Lung (tissue), 12 donors: Measurements from ENCODE around the gene SLIT1. TPM values are rescaled to one million over a fixed set of nuclear protein-coding genes. Genes with fewer than 3 reads are reported as not detected.

Experiments used
- ATAC-seq: fragments of 200-7000 bp; cut with Tn5 transposase; one replicate; pipeline ENCODE4 v1.9.1; 2020; ENCODE audit warnings: moderate number of reproducible peaks; ENCODE audit not compliant: insufficient read depth, low FRiP score
- DNase-seq, 3 donors: peaks; one replicate each; pipeline ENCODE4 v3.0.0-alpha.2; 2013 to 2017
- H3K27ac ChIP-seq, 2 donors: one replicate each; pipeline ENCODE4 v1.5.1; 2013; ENCODE audit warnings: mild to moderate bottlenecking in 2 of 2, moderate library complexity in 2 of 2, control low read depth in 1 of 2, inconsistent platforms in 1 of 2, low read depth in 1 of 2, low read length in 1 of 2
- H3K27me3 ChIP-seq, 3 donors: one replicate each; pipeline ENCODE4 v1.5.1; 2013; ENCODE audit warnings: low read length in 2 of 3; ENCODE audit not compliant: control insufficient read depth in 3 of 3, insufficient read depth in 3 of 3
- H3K36me3 ChIP-seq, 4 donors: one replicate each; pipeline ENCODE4 v1.5.1; 2013; ENCODE audit warnings: low read length in 4 of 4, mild to moderate bottlenecking in 1 of 4, moderate library complexity in 1 of 4; ENCODE audit not compliant: control insufficient read depth in 4 of 4, insufficient read depth in 4 of 4
- H3K4me1 ChIP-seq, 5 donors: one replicate each; pipeline ENCODE4 v1.5.1; 2013; ENCODE audit warnings: low read length in 5 of 5, mild to moderate bottlenecking in 2 of 5, moderate library complexity in 1 of 5; ENCODE audit not compliant: control insufficient read depth in 5 of 5, insufficient read depth in 5 of 5
- H3K4me3 ChIP-seq: one replicate; pipeline ENCODE4 v1.5.1; 2013; ENCODE audit warnings: mild to moderate bottlenecking, control low read depth, moderate library complexity
- H3K9ac ChIP-seq, 2 donors: one replicate each; pipeline ENCODE4 v1.5.1; 2013; ENCODE audit warnings: low read length in 2 of 2, control low read depth in 1 of 2; ENCODE audit not compliant: insufficient read depth in 1 of 2
- H3K9me3 ChIP-seq, 4 donors: one replicate each; pipeline ENCODE4 v1.5.1; 2013; ENCODE audit warnings: low read length in 3 of 4, mild to moderate bottlenecking in 1 of 4, moderate library complexity in 1 of 4; ENCODE audit not compliant: control insufficient read depth in 4 of 4, insufficient read depth in 3 of 4
- WGBS, 2 donors: extraction: QIAGEN DNeasy Blood & Tissue Kit; methylation state at CpG; one replicate each; pipeline ENCODE4 v1.1.7; 2013; 5-methylcytosine and 5-hydroxymethylcytosine counted together
- polyA plus RNA-seq, 2 donors: library from polyadenylated mRNA; stranded (reverse); fragments of 200-250 nt; gene quantifications; one replicate each; pipeline ENCODE4 v1.2.1, GENCODE V29; 2013
- total RNA-seq, 2 donors: library from RNA; depleted of rRNA in 1 of 2; stranded (reverse); fragments of >200 nt in 1 of 2; gene quantifications; one replicate each; pipeline ENCODE4 v1.2.1, GENCODE V29; 2014 to 2021
- TF ChIP-seq, protein P1 (sequence below): IDR thresholded peaks from 2 replicates; pipeline ENCODE4 v1.5.1; 2012; ENCODE audit warnings: mild to moderate bottlenecking; ENCODE audit errors: control extremely low read depth, extremely low read depth
- donor health status: control.
- donor health status: control.
- donor health status: Bipolar disorder and iron deficiency.
- donor health status: healthy.
- donor health status: DM: yes; HTN: yes; CAD: no.

SLIT1 gene
- total and polyA plus RNA-seq, 4 donors, result 0.39 to 5.6 (median 0.57) TPM

DNA sequence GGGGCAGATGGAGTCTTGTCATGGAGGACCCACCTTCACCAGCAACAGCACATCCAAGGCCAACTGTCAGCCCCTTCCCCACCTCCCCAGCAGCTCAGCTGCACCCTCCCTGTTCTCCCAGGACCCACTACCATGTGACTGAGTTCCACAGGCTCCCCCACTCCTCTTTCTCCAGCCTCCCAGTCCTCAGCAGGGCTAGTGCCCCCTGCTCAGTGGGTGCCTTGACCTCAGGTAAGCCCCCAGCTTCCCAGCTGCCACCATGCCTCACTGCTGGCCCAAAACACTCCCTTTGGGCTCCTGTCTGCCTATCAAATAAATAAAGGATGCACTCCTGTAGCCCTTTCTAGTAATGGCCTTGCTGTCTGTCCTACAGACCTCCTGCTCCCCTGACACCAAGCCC lies 174.4 kb downstream of the SLIT1 start:
- no peak overlapping the region for H3K9ac ChIP-seq
- DNase-seq, result no peak
- no peak for ATAC-seq
- TF ChIP-seq, protein P1, sequence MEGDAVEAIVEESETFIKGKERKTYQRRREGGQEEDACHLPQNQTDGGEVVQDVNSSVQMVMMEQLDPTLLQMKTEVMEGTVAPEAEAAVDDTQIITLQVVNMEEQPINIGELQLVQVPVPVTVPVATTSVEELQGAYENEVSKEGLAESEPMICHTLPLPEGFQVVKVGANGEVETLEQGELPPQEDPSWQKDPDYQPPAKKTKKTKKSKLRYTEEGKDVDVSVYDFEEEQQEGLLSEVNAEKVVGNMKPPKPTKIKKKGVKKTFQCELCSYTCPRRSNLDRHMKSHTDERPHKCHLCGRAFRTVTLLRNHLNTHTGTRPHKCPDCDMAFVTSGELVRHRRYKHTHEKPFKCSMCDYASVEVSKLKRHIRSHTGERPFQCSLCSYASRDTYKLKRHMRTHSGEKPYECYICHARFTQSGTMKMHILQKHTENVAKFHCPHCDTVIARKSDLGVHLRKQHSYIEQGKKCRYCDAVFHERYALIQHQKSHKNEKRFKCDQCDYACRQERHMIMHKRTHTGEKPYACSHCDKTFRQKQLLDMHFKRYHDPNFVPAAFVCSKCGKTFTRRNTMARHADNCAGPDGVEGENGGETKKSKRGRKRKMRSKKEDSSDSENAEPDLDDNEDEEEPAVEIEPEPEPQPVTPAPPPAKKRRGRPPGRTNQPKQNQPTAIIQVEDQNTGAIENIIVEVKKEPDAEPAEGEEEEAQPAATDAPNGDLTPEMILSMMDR, result no peak
- no peak overlapping the region for H3K4me3 ChIP-seq
- no peaks in the 10 kb centered on the region for H3K27me3 ChIP-seq
- H3K4me1 ChIP-seq, result peaks cover 0 to 9% (median 2%) of the 10 kb centered on the region in 5 donors
- peaks cover 0 to 3% (median under 1%) of the 10 kb centered on the region in 4 donors for H3K9me3 ChIP-seq
- H3K36me3 ChIP-seq, result no peaks in the 10 kb centered on the region
- H3K27ac ChIP-seq, result no peak overlapping the region

DNA sequence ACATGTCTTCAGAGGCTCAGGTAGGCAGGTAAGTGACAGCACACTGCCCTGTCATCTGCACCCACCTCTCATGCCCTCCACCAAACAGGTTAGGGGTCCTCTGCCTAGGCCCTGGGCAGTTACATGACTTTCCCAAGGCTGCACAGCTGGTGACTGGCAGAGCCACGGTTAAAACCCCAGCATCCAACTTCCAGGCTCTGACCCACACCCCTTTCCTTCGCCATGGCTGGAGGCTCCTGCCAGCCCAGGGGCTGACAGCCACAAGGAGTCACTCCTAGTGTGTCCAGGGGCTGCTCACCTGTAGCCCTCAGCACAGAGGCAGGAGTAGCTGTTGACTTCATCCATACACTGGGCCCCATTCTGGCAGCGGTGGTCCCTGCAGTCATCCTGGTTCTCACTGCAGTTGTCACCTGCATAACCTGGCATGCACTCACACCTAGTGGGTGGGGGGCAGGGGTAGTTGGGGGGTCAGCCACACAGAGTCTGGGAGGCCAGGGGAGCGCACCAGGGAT lies 175.0 kb downstream of the SLIT1 start:
- no peak overlapping the region for H3K4me3 ChIP-seq
- peaks cover 0 to 9% (median 2%) of the 10 kb centered on the region in 5 donors for H3K4me1 ChIP-seq
- no peaks in the 10 kb centered on the region for H3K36me3 ChIP-seq
- peaks cover 0 to 3% (median 1%) of the 10 kb centered on the region in 4 donors for H3K9me3 ChIP-seq
- no peak for DNase-seq
- H3K27me3 ChIP-seq, result no peaks in the 10 kb centered on the region
- no peak overlapping the region for H3K27ac ChIP-seq
- TF ChIP-seq, protein P1, result no peak
- 90 to 93% methylated on average over 4 of the region's 4 CpGs for WGBS, 2 donors
- no peak overlapping the region for H3K9ac ChIP-seq
- ATAC-seq, result no peak

DNA sequence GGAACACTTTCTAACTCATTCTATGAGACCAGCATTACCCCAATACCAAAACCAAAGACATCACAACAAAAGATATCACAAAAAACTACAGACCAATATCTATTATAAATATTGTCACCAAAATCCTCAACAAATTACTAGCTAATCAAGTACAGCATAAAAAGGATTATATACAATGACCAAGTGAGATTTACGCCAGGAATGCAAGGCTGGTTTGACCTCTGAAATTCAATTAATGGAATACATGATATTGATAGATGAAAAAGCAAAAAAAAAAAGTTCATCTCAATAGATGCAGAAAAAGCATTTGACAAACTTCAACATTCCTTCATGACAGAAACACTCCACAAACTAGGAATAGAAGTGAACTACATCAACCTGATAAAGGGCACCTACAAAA lies 178.3 kb downstream of the SLIT1 start:
- Histone ChIP-seq H3K9ac (no peak overlapping the region), H3K36me3 (no peaks in the 10 kb centered on the region), H3K4me1 (no peaks in the 10 kb centered on the region), H3K27me3 (no peaks in the 10 kb centered on the region), H3K9me3 (peaks cover 0 to 3% (median 1%) of the 10 kb centered on the region in 4 donors), H3K27ac (no peak overlapping the region), H3K4me3 (no peak overlapping the region)
- 39 to 99% methylated on average over 1 of the region's 1 CpG for WGBS, 2 donors
- TF ChIP-seq, protein P1, result no peak
- ATAC-seq, result no peak
- no peak for DNase-seq

DNA sequence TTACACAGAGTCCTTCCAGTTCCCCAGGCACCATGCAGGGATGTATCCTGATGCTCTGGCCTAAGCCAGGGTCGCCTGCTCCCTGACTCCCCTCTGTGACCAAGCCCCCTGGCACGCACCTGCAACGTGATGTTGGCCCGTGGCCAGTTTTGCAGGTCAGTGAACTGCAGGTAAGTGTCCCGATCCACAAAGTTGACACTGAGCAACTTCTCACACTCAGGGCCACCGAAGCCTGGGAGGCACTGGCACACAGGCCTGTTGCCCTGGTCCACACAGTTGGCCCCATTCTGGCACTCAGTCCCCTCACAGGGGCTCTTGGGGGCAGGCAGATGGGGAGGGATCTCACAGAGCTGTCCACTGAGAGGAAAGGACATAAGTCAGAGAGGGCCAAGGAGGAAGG lies 179.4 kb downstream of the SLIT1 start:
- Histone ChIP-seq H3K4me3 (no peak overlapping the region), H3K4me1 (no peaks in the 10 kb centered on the region), H3K9me3 (peaks cover 0 to 3% (median 1%) of the 10 kb centered on the region in 4 donors), H3K9ac (no peak overlapping the region), H3K36me3 (no peaks in the 10 kb centered on the region), H3K27ac (no peak overlapping the region), H3K27me3 (no peaks in the 10 kb centered on the region)
- ATAC-seq (no peak), DNase-seq (no peak)
- TF ChIP-seq, protein P1, result no peak
- WGBS, 2 donors, result 84 to 97% methylated on average over 6 of the region's 6 CpGs
